WERI-Rb-1 (cell line): ENCODE data around the gene KCNJ16.

ENCODE experiments used
- DNase-seq: peaks from one replicate; pipeline ENCODE4 v3.0.0-alpha.2; 2020
- H3K27ac ChIP-seq: fragments of 250-450 bp; sonication (Bioruptor Pico); 2 replicates; pipeline ENCODE4 v1.5.1; 2020; ENCODE audit warnings: mild to moderate bottlenecking, moderate library complexity
- H3K27me3 ChIP-seq: fragments of 250-450 bp; sonication (Bioruptor Pico); 2 replicates; pipeline ENCODE4 v1.5.1; 2021; ENCODE audit warnings: mild to moderate bottlenecking, low read depth, moderate library complexity; ENCODE audit not compliant: insufficient read depth, severe bottlenecking
- H3K36me3 ChIP-seq: fragments of 250-450 bp; sonication (Bioruptor Pico); 2 replicates; pipeline ENCODE4 v1.5.1; 2020; ENCODE audit warnings: mild to moderate bottlenecking, moderate library complexity
- H3K4me3 ChIP-seq: 2 replicates; pipeline ENCODE4 v1.5.1; 2011; ENCODE audit warnings: low read depth, mild to moderate bottlenecking, control low read depth, low read length
- H3K9me3 ChIP-seq: fragments of 250-450 bp; sonication (Bioruptor Pico); 2 replicates; pipeline ENCODE4 v1.5.1; 2021; ENCODE audit warnings: mild to moderate bottlenecking, moderate library complexity; ENCODE audit not compliant: severe bottlenecking
- CTCF ChIP-seq: IDR thresholded peaks from 2 replicates; pipeline ENCODE4 v1.5.1; 2011; ENCODE audit warnings: low read depth, mild to moderate bottlenecking, control low read depth, inconsistent platforms, low read length

The KCNJ16 gene

GRCh38 chr17:70124723-70125122, 49.7 kb downstream of the KCNJ16 start:
- Histone ChIP-seq H3K27me3 (no peaks in the 10 kb centered on the region), H3K9me3 (peaks cover 3% of the 10 kb centered on the region), H3K27ac (no peak overlapping the region), H3K36me3 (no peaks in the 10 kb centered on the region), H3K4me3 (no peak overlapping the region)
- no peak for TF ChIP-seq CTCF
- DNase-seq: no peak

- H3K27ac ChIP-seq: no peak overlapping the region
- TF ChIP-seq CTCF: no peak
- peaks cover 7% of the 10 kb centered on the region for H3K9me3 ChIP-seq
- no peak overlapping the region for H3K4me3 ChIP-seq
- H3K36me3 ChIP-seq: no peaks in the 10 kb centered on the region
- H3K27me3 ChIP-seq: no peaks in the 10 kb centered on the region
- DNase-seq: no peak
Measured at GRCh38 chr17:70127221-70127873, 52.3 kb downstream of the KCNJ16 start.

- DNase-seq: no peak
- Histone ChIP-seq H3K4me3 (no peak overlapping the region), H3K27me3 (no peaks in the 10 kb centered on the region), H3K36me3 (no peaks in the 10 kb centered on the region), H3K27ac (no peak overlapping the region), H3K9me3 (peaks cover 9% of the 10 kb centered on the region)
- TF ChIP-seq CTCF: no peak
Measured at GRCh38 chr17:70128727-70129238, 53.8 kb downstream of the KCNJ16 start.

DNA sequence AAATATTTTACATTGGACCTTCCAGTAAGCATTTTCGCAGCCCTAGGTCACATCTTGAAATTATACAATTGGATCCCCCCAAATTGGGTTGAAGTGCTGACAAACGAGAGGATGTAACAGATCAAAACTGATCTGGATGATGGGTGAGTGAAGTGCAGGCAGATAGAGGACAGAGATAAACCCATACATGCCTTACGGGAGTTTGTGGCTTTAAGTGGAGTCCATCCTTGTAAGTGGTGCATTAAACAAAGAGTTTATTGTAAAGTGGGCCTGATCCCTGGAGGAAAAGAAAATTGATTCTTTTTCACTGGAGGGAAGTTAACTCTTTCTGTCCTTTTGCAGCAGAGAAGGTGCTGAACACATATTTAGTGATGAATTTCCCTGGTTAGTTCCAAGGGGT, 55.3 kb downstream of the KCNJ16 start:
- H3K27ac ChIP-seq: no peak overlapping the region
- no peak for TF ChIP-seq CTCF
- H3K9me3 ChIP-seq: peaks cover 9% of the 10 kb centered on the region
- no peaks in the 10 kb centered on the region for H3K36me3 ChIP-seq
- no peak overlapping the region for H3K4me3 ChIP-seq
- no peaks in the 10 kb centered on the region for H3K27me3 ChIP-seq
- no peak for DNase-seq

GRCh38 chr17:70132505-70132904, 57.5 kb downstream of the KCNJ16 start:
- DNase-seq: no peak
- H3K27ac ChIP-seq: no peak overlapping the region
- H3K9me3 ChIP-seq: peaks cover 9% of the 10 kb centered on the region
- H3K27me3 ChIP-seq: no peaks in the 10 kb centered on the region
- no peak overlapping the region for H3K4me3 ChIP-seq
- TF ChIP-seq CTCF: no peak
- no peaks in the 10 kb centered on the region for H3K36me3 ChIP-seq

DNA sequence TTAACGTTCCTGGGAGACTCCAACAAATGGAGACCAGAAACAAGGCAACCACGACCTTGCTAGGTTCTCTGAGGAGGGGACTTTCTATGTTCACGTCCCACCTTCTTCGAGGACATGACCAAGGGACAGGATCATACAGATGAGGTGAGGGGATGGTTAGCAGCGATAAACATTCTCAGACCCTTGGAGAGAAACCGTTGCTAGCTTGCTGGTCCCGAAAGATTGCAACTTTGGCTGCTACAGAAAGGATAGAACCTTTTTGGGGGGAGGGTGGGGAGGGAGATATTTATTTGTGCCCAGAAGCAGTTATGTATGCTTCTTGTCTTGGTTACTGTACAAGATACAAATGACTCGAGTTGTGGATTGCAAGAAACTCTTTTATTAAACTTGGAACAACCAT, 59.0 kb downstream of the KCNJ16 start:
- peaks cover 6% of the 10 kb centered on the region for H3K9me3 ChIP-seq
- no peaks in the 10 kb centered on the region for H3K36me3 ChIP-seq
- H3K27me3 ChIP-seq: no peaks in the 10 kb centered on the region
- H3K27ac ChIP-seq: no peak overlapping the region
- no peak for TF ChIP-seq CTCF
- DNase-seq: no peak
- H3K4me3 ChIP-seq: no peak overlapping the region
